ENCODE data around the gene HPX.

GRCh38 chr11:6433998-6434660, 6.7 kb downstream of the HPX start:
- TF ChIP-seq CTCF (IDR thresholded peaks at IDR 0.05) (no peak), POLR2A (IDR thresholded peaks at IDR 0.05) (no peak)

All from testis (tissue), 2 donors.